Stomach (tissue), 4 donors: ENCODE measurements around the gene PPP1R13B.
"Not testable (repeated sequence)": the region's sequence is repeated elsewhere in the genome, so short reads cannot be mapped to it uniquely, and the experiment has no call there.

Experiments used
- CTCF ChIP-seq, 7 experiments: fragments of 450-650 bp in 4 of 7; fragments of 200-600 bp in 3 of 7; sonication (generic) in 3 of 7; IDR thresholded peaks; one replicate each; pipeline ENCODE4 v1.5.1; 2016 to 2019; ENCODE audit warnings: antibody characterized with exemption in 7 of 7, control low read depth in 2 of 7, mild to moderate bottlenecking in 1 of 7
- EP300 ChIP-seq: sonication (generic); formaldehyde crosslinking; IDR thresholded peaks from one replicate; pipeline ENCODE4 v1.6.1; 2017; ENCODE audit warnings: antibody characterized with exemption
- POLR2A ChIP-seq, 4 donors: fragments of 450-650 bp; IDR thresholded peaks; one replicate each; pipeline ENCODE4 v1.6.1; 2016; ENCODE audit warnings: antibody characterized with exemption in 4 of 4, control low read depth in 2 of 4, mild to moderate bottlenecking in 1 of 4, moderate library complexity in 1 of 4

DNA sequence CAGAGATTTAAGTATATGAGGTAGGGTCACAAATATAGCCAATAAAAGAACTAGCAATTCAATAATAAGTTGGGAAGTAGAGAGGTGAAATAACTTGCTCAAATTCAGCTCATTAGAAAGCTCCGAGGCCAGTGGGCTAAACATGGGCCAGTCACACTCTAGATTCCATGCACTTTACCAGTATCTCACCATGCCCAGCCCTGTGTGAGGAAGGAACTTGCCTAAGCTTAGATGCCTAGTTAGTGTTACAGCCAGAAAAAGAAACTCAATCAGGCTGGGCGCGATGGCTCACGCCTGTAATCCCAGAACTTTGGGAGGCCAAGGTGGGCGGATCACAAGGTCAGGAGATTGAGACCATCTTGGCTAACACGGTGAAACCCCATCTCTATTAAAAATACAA lies 71.1 kb downstream of the PPP1R13B start:
- TF ChIP-seq CTCF (IDR thresholded peaks at IDR 0.05); POLR2A (IDR thresholded peaks at IDR 0.05); EP300: not testable (repeated sequence)
